ENCODE results near the gene SYNPO2.
A peak's percentile ranks its signal among the peaks of the same experiment; 100 is the strongest.

- peak in 2 of 3 experiments; percentile 44 to 53 for TF ChIP-seq CTCF (IDR thresholded peaks at IDR 0.05)
- no peak for TF ChIP-seq POLR2A (IDR thresholded peaks at IDR 0.05)
Observed at GRCh38 chr4:119041951-119042560, 153.4 kb downstream of the SYNPO2 start.

Measured in vagina (tissue), 2 donors.